Endothelial cell of umbilical vein (primary cell): ENCODE data around the gene RNF112. TPM values are rescaled to one million over a fixed set of nuclear protein-coding genes. Genes with fewer than 3 reads are reported as not detected.
A peak's percentile ranks its signal among the peaks of the same experiment; 100 is the strongest.

ENCODE experiments used
- BruUV-seq: library from RNA; stranded (reverse); fragments of 400-500 nt; replicated peaks from 2 replicates; lab custom pipeline; 2021; lab: Mats Ljungman, UMichigan
- CTCF ChIA-PET: fragments of 300-600, 350-600 bp; sonication (Branson Sonifier 250); formaldehyde crosslinking; loops from one replicate; lab custom pipeline; 2021; ENCODE audit warnings: antibody characterized with exemption, inconsistent platforms; lab: Charles Lee
- POLR2A ChIA-PET: fragments of 300-600, 350-600 bp; sonication (Branson Sonifier 250); formaldehyde crosslinking; loops from one replicate; lab custom pipeline; 2021; ENCODE audit warnings: antibody characterized with exemption, inconsistent platforms; lab: Charles Lee
- DNase-seq: peaks from one replicate; pipeline ENCODE4 v3.0.0-alpha.2; 2011; ENCODE audit warnings: low read depth, low spot score
- FAIRE-seq: peaks from 2 replicates; lab custom pipeline; 2011; peaks lifted over from hg19 to GRCh38; lab: Jason Lieb, UNC
- H2AFZ ChIP-seq: 2 replicates; pipeline ENCODE4 v1.6.0; 2012; ENCODE audit warnings: low read depth, low read length, control low read depth, inconsistent platforms
- H3K27ac ChIP-seq: 2 replicates; pipeline ENCODE4 v1.5.1; 2011; ENCODE audit warnings: low read depth, mild to moderate bottlenecking, control low read depth, low read length, moderate library complexity; ENCODE audit not compliant: insufficient read depth
- H3K27me3 ChIP-seq, 2 experiments: 2 replicates each; pipeline versions ENCODE4 v1.6.0 to v1.6.1; 2011; ENCODE audit warnings: low read length in 2 of 2, mixed read lengths in 1 of 2; ENCODE audit not compliant: control insufficient read depth in 2 of 2, insufficient read depth in 2 of 2
- H3K36me3 ChIP-seq, 2 experiments: 2 replicates in 1 of 2; 3 replicates in 1 of 2; pipeline ENCODE4 v1.5.1; 2011; ENCODE audit warnings: low read length in 2 of 2, mild to moderate bottlenecking in 1 of 2, moderate library complexity in 1 of 2; ENCODE audit not compliant: control insufficient read depth in 2 of 2, insufficient read depth in 2 of 2; ENCODE audit errors: extremely low read depth in 1 of 2
- H3K4me1 ChIP-seq: 3 replicates; pipeline ENCODE4 v1.5.1; 2011; ENCODE audit warnings: mild to moderate bottlenecking, low read length; ENCODE audit not compliant: control insufficient read depth, insufficient read depth; ENCODE audit errors: extremely low read depth
- H3K4me2 ChIP-seq: 2 replicates; pipeline ENCODE4 v1.6.1; 2011; ENCODE audit warnings: low read length, control low read depth, mixed read lengths; ENCODE audit not compliant: insufficient read depth
- H3K4me3 ChIP-seq, 3 experiments: fragments of 200-600 bp in 1 of 3; sonication (generic), shearing (Covaris generic) in 1 of 3; replicated peaks in 1 of 3; 2 replicates each; pipeline ENCODE4 v1.5.1; 2011 to 2016; ENCODE audit warnings: control low read depth in 3 of 3, low read length in 3 of 3, mild to moderate bottlenecking in 2 of 3, inconsistent platforms in 1 of 3, low read depth in 1 of 3, moderate library complexity in 1 of 3; ENCODE audit not compliant: insufficient read depth in 1 of 3
- H3K79me2 ChIP-seq: 2 replicates; pipeline ENCODE4 v1.6.0; 2012; ENCODE audit warnings: low read length, inconsistent platforms; ENCODE audit not compliant: control insufficient read depth, insufficient read depth
- H3K9ac ChIP-seq: replicated peaks from 2 replicates; pipeline ENCODE3; 2011; ENCODE audit warnings: low read length, control low read depth; ENCODE audit not compliant: insufficient read depth; ENCODE audit errors: extremely low read depth
- H3K9me1 ChIP-seq: replicated peaks from 3 replicates; pipeline ENCODE4 v1.6.0; 2011; ENCODE audit warnings: mild to moderate bottlenecking, low read length; ENCODE audit not compliant: control insufficient read depth, insufficient read depth; ENCODE audit errors: extremely low read depth
- H3K9me3 ChIP-seq: replicated peaks from 2 replicates; pipeline ENCODE4 v1.5.1; 2012; ENCODE audit warnings: low read length, inconsistent platforms; ENCODE audit not compliant: control insufficient read depth, insufficient read depth
- H4K20me1 ChIP-seq: replicated peaks from 2 replicates; pipeline ENCODE3; 2011; ENCODE audit warnings: mild to moderate bottlenecking, low read length; ENCODE audit not compliant: control insufficient read depth, insufficient read depth; ENCODE audit errors: extremely low read depth
- CTCF ChIP-seq, 2 donors: IDR thresholded peaks; 1 replicate in 1 of 2; 2 replicates in 1 of 2; pipeline ENCODE4 v1.5.1; 2011; ENCODE audit warnings: low read length in 2 of 2, mild to moderate bottlenecking in 2 of 2, moderate library complexity in 2 of 2, control low read depth in 1 of 2, inconsistent platforms in 1 of 2, low read depth in 1 of 2; ENCODE audit not compliant: insufficient read depth in 1 of 2; ENCODE audit errors: extremely low read depth in 1 of 2
- EZH2 ChIP-seq: IDR thresholded peaks from 2 replicates; pipeline ENCODE4 v1.6.1; 2012; ENCODE audit warnings: borderline replicate concordance, low read depth, mild to moderate bottlenecking, moderate library complexity, low read length, inconsistent platforms; ENCODE audit not compliant: severe bottlenecking
- FOS ChIP-seq: IDR thresholded peaks from 2 replicates; pipeline ENCODE4 v1.6.1; 2011; ENCODE audit warnings: mild to moderate bottlenecking, low read length, moderate library complexity, borderline replicate concordance; ENCODE audit not compliant: insufficient read depth
- GATA2 ChIP-seq: IDR thresholded peaks from 2 replicates; pipeline ENCODE4 v1.7.0; 2011; ENCODE audit warnings: low read depth, mild to moderate bottlenecking, moderate library complexity, mixed read lengths, low read length; ENCODE audit not compliant: insufficient read length, insufficient read depth
- JUN ChIP-seq: IDR thresholded peaks from 2 replicates; pipeline ENCODE4 v1.6.1; 2011; ENCODE audit warnings: borderline replicate concordance, low read depth; ENCODE audit not compliant: insufficient read length, insufficient read depth
- MAX ChIP-seq: IDR thresholded peaks from 2 replicates; pipeline ENCODE4 v1.6.1; 2011; ENCODE audit not compliant: insufficient read depth, insufficient read length
- MYC ChIP-seq: IDR thresholded peaks from one replicate; pipeline ENCODE4 v1.6.1; 2011; ENCODE audit warnings: mild to moderate bottlenecking, low read depth, low read length
- POLR2A ChIP-seq: IDR thresholded peaks from 2 replicates; pipeline ENCODE4 v1.6.1; 2012; ENCODE audit warnings: low read depth, mild to moderate bottlenecking, control low read depth, low read length
- POLR2AphosphoS5 ChIP-seq: IDR thresholded peaks from 2 replicates; pipeline ENCODE4 v1.6.1; 2012; ENCODE audit warnings: low read depth, mild to moderate bottlenecking, control low read depth, low read length, moderate library complexity; ENCODE audit not compliant: insufficient read depth
- dilution Hi-C: fragments of 300-500 bp; cut with MboI; formaldehyde crosslinking; loops from one replicate; pipeline ENCODE4 v1.15.0; 2019; ENCODE audit warnings: low sequenced_read_pairs; ENCODE audit not compliant: extremely low pct_ligation_motif_present
- intact Hi-C: fragments of 100-400 bp; cut with micrococcal nuclease; formaldehyde crosslinking; loops from one replicate; pipeline ENCODE4 v1.10.0; 2022
- polyA plus RNA-seq, 4 experiments: library from polyadenylated mRNA; depleted of rRNA in 3 of 4; stranded (reverse) in 3 of 4; unstranded in 1 of 4; fragments of >200 nt; gene quantifications; 2 replicates each; pipeline versions ENCODE4 v1.2.1 to v1.2.3, GENCODE V29; 2011 to 2012; ENCODE audit warnings: missing spikeins in 1 of 4
- total RNA-seq: library from RNA; stranded (reverse); gene quantifications from 2 replicates; pipeline ENCODE4 v1.2.3, GENCODE V29; 2021

RNF112 gene
- total and polyA plus RNA-seq, 2 donors (not counting 3 experiments of a cell fraction or from before 2014, with no cell fraction given): 0.06 to 0.11 TPM

GRCh38 chr17:19447085-19447583 lies 36.1 kb downstream of the RNF112 start:
- intact Hi-C loops: loop anchor here (1.0 to 5.0 kb wide), 4 partner anchors 70 to 320 kb away; partner anchors contain the start of genes B9D1 and MAPK7
- Histone ChIP-seq H3K9me1 (no peaks in the 10 kb centered on the region), H3K4me1 (peaks cover 25% of the 10 kb centered on the region), H3K9me3 (no peaks in the 10 kb centered on the region), H3K36me3 (no peaks in the 10 kb centered on the region), H4K20me1 (no peaks in the 10 kb centered on the region), H2AFZ (peak overlapping the region; percentile 91), H3K27ac (peak overlapping the region; percentile 91), H3K9ac (no peak overlapping the region), H3K79me2 (no peaks in the 10 kb centered on the region), H3K4me3 (no peak overlapping the region), H3K27me3 (no peaks in the 10 kb centered on the region), H3K4me2 (no peak overlapping the region)
- ChIA-PET POLR2A (no interaction called here), CTCF (interaction anchor here (0.6 to 3.4 kb wide), 29 partner anchors 9 to 516 kb away, joined by 3 to 111 read pairs (median 4); partner anchors contain the start of genes B9D1 and MAPK7)
- dilution Hi-C loops: no loop called here
- DNase-seq (peak; percentile 86), FAIRE-seq (peak; percentile 90)
- TF ChIP-seq POLR2AphosphoS5 (no peak), GATA2 (no peak), CTCF (IDR thresholded peaks at IDR 0.05; ENCODE audit: extremely low read depth in 1 of 2, insufficient read depth in 1 of 2, low read depth in 1 of 2, low read length in 2 of 2) (peak; percentile 76 to 85), EZH2 (no peak), FOS (no peak), MYC (no peak), MAX (no peak), POLR2A (no peak), JUN (no peak)
- no TSS peak for BruUV-seq
